GM18868 (cell line): ENCODE results near the gene IP6K3.

Experiments used
- ATAC-seq: cut with Tn5 transposase; IDR thresholded peaks from one replicate; pipeline ENCODE4 v1.9.1; 2021; ENCODE audit warnings: mild to moderate bottlenecking, moderate library complexity; ENCODE audit not compliant: unreplicated experiment

The IP6K3 gene

GRCh38 chr6:33677689-33678088 is 69.0 kb downstream of the IP6K3 start:
- ATAC-seq = no peak

- no peak for ATAC-seq
These were observed 69.5 kb downstream of the IP6K3 start for GRCh38 chr6:33677143-33677660.

- no peak for ATAC-seq
These were observed 70.1 kb downstream of the IP6K3 start for GRCh38 chr6:33676416-33677142.

GRCh38 chr6:33675968-33676367 is 70.7 kb downstream of the IP6K3 start:
- no peak for ATAC-seq

- no peak for ATAC-seq
These were observed 72.9 kb downstream of the IP6K3 start for GRCh38 chr6:33673851-33674250.

GRCh38 chr6:33672808-33673207 is 73.9 kb downstream of the IP6K3 start:
- no peak for ATAC-seq

- no peak for ATAC-seq
These were observed 75.0 kb downstream of the IP6K3 start for GRCh38 chr6:33671744-33672072.
